GM12801 (cell line): ENCODE results near the gene C11orf86.

Experiments used
- TF ChIP-seq, protein P1 (sequence below): IDR thresholded peaks from one replicate; pipeline ENCODE4 v1.5.1; 2011; ENCODE audit warnings: control low read depth; ENCODE audit not compliant: insufficient read length; ENCODE audit errors: extremely low read depth

C11orf86 gene

GRCh38 chr11:66958232-66958955 lies 16.7 kb upstream of the C11orf86 start, which contains the start of gene PC:
Gene PC (minus strand): TSS chr11:66958383. CDS start chr11:66872159, 86,224 bp downstream.
- TF ChIP-seq, protein P1, sequence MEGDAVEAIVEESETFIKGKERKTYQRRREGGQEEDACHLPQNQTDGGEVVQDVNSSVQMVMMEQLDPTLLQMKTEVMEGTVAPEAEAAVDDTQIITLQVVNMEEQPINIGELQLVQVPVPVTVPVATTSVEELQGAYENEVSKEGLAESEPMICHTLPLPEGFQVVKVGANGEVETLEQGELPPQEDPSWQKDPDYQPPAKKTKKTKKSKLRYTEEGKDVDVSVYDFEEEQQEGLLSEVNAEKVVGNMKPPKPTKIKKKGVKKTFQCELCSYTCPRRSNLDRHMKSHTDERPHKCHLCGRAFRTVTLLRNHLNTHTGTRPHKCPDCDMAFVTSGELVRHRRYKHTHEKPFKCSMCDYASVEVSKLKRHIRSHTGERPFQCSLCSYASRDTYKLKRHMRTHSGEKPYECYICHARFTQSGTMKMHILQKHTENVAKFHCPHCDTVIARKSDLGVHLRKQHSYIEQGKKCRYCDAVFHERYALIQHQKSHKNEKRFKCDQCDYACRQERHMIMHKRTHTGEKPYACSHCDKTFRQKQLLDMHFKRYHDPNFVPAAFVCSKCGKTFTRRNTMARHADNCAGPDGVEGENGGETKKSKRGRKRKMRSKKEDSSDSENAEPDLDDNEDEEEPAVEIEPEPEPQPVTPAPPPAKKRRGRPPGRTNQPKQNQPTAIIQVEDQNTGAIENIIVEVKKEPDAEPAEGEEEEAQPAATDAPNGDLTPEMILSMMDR = no peak

DNA sequence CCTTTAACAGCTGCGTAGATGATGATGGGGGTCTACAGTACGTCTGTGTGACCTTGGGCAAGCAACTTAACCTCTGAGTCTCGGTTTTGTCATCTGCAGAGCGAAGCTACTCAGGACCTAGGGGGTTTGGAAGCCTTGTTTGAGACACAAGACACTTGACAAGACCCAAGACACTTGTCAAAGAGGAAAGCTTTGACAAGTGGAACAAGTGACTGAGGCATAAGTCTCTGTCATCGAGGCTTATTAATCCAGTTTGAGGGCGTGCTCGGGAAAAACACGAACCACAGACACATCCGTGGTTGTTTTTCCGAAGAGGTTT lies 16.2 kb upstream of the C11orf86 start:
- TF ChIP-seq, protein P1 = no peak

GRCh38 chr11:66962247-66962646 lies 12.9 kb upstream of the C11orf86 start:
- TF ChIP-seq, protein P1 = no peak

GRCh38 chr11:66962801-66963200 lies 12.3 kb upstream of the C11orf86 start:
- TF ChIP-seq, protein P1 = no peak

- TF ChIP-seq, protein P1 = no peak
Observed at GRCh38 chr11:66964495-66964894, 10.6 kb upstream of the C11orf86 start.

GRCh38 chr11:66966351-66966750 lies 8.8 kb upstream of the C11orf86 start:
- TF ChIP-seq, protein P1 = no peak

- TF ChIP-seq, protein P1 = no peak
Observed at GRCh38 chr11:66967670-66968425, 7.3 kb upstream of the C11orf86 start.
